Brain microvascular endothelial cell (primary cell): ENCODE results near the gene KLHDC4.

Source experiments
- DNase-seq: peaks from one replicate; pipeline ENCODE4 v3.0.0-alpha.2; 2020
- H3K27ac ChIP-seq: fragments of 250-450 bp; sonication (Bioruptor Pico); 2 replicates; pipeline ENCODE4 v1.5.1; 2020; ENCODE audit warnings: mild to moderate bottlenecking, moderate library complexity
- H3K27me3 ChIP-seq: fragments of 250-450 bp; sonication (Bioruptor Pico); replicated peaks from 2 replicates; pipeline ENCODE4 v1.5.1; 2020; ENCODE audit warnings: mild to moderate bottlenecking
- H3K36me3 ChIP-seq: fragments of 250-450 bp; sonication (Bioruptor Pico); replicated peaks from 2 replicates; pipeline ENCODE4 v1.5.1; 2020; ENCODE audit warnings: mild to moderate bottlenecking
- H3K4me3 ChIP-seq: 2 replicates; pipeline ENCODE4 v1.5.1; 2011; ENCODE audit warnings: low read depth, mild to moderate bottlenecking, control low read depth, low read length, moderate library complexity
- in situ Hi-C: cut with HindIII; loops from 2 replicates; pipeline ENCODE4 v1.10.0; 2017; ENCODE audit warnings: low sequenced_read_pairs, low pct_ligation_motif_present
- TF ChIP-seq, protein P1 (sequence below): IDR thresholded peaks from 2 replicates; pipeline ENCODE4 v1.5.1; 2011; ENCODE audit warnings: low read depth, mild to moderate bottlenecking, moderate library complexity, low read length, control low read depth, inconsistent platforms; ENCODE audit errors: missing control alignments

KLHDC4 gene

DNA sequence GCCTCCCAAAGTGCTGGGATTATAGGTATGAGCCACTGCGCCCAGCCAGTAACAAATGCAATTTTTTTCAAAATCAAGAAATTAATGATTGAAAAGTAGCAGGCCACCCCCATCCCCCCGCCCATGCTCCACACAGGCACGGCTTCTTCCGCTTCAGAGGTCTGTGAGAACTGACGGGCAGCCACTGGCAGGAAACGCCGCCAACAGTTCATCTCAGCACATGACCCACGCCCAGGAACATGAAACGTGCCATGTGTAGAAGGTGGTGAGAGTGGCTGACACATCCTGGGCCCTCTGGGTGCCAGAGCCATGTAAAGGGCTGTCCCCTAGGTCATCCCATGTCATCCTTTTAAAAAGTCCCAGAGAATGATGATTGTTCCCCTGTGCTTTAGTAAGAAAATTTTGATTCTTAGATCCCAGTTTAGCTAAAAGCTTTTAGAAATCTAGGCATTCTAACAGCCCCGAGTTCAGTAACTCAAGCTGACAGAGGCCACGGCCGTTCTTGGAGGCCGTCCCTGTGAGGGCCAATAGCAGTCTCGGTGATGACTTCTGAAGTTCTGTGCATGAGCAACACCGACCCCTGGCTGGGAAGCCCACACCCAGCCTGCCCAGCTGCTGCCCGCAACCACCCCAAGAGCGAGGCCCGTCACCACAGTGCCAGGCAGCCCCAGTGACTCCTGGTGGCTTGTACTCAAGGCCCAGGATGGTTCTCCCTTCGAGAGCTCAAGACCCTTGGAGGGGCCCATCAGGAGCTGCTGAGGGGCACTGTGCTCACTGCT is 52.1 kb downstream of the KLHDC4 start:
- DNase-seq, result no peak
- Histone ChIP-seq H3K4me3 (no peak overlapping the region), H3K27me3 (no peaks in the 10 kb centered on the region), H3K27ac (no peak overlapping the region), H3K36me3 (peaks cover 5% of the 10 kb centered on the region)
- in situ Hi-C loops, result no loop called here
- TF ChIP-seq, protein P1, sequence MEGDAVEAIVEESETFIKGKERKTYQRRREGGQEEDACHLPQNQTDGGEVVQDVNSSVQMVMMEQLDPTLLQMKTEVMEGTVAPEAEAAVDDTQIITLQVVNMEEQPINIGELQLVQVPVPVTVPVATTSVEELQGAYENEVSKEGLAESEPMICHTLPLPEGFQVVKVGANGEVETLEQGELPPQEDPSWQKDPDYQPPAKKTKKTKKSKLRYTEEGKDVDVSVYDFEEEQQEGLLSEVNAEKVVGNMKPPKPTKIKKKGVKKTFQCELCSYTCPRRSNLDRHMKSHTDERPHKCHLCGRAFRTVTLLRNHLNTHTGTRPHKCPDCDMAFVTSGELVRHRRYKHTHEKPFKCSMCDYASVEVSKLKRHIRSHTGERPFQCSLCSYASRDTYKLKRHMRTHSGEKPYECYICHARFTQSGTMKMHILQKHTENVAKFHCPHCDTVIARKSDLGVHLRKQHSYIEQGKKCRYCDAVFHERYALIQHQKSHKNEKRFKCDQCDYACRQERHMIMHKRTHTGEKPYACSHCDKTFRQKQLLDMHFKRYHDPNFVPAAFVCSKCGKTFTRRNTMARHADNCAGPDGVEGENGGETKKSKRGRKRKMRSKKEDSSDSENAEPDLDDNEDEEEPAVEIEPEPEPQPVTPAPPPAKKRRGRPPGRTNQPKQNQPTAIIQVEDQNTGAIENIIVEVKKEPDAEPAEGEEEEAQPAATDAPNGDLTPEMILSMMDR, result no peak

DNA sequence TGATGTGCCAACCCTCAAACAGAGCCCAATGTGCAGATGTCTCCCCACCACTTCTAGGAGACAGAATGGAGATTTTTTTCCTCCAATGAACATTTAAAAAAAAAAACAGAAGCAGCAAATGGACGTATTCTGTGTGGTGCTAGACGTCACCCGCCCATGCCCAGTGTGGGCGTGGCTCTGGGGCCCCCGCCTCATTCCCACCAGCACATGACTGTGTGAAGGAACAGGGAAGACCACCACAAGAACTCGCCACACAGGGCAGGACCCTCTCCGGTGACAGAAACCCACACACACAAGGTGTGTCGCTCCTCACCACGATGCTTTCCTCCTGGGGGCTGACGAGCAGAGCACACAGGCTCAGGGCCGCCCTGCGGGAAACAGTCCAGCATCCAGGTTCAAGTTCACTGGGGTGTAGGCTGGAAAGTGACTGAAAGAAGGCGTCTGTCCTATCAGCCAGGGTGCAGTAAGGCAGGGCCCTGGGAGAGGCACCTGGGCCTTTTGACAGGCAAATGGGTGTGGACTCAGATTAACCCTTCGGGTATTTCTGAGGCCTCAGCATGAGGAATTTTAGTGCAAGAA is 53.5 kb downstream of the KLHDC4 start:
- DNase-seq, result no peak
- no peak overlapping the region for H3K27ac ChIP-seq
- no peaks in the 10 kb centered on the region for H3K27me3 ChIP-seq
- H3K36me3 ChIP-seq, result peaks cover 10% of the 10 kb centered on the region
- TF ChIP-seq, protein P1, result no peak
- H3K4me3 ChIP-seq, result no peak overlapping the region
- in situ Hi-C loops, result no loop called here

DNA sequence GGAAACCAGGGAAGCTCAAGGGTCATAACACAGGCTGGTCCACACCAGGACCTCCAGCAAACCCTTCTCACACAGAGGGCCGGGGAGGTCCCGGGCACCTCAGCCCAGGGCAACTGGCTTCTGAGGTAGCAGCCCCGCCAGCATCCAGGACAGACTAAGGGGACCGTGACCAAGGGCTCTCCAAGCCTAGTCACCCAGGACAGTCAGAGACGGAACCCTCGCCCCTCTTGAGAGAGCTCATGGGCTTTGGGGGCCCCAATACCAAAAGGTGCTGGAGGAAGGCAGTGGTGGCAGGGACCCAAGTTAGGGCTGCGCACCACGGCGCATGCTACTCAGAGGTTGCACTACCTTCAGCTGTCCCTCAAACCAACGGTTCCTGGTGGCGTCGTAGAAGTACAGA is 54.9 kb downstream of the KLHDC4 start:
- H3K27me3 ChIP-seq, result no peaks in the 10 kb centered on the region
- no peak overlapping the region for H3K4me3 ChIP-seq
- no peak for DNase-seq
- TF ChIP-seq, protein P1, result no peak
- peaks cover 10% of the 10 kb centered on the region for H3K36me3 ChIP-seq
- H3K27ac ChIP-seq, result no peak overlapping the region
- in situ Hi-C loops, result no loop called here

DNA sequence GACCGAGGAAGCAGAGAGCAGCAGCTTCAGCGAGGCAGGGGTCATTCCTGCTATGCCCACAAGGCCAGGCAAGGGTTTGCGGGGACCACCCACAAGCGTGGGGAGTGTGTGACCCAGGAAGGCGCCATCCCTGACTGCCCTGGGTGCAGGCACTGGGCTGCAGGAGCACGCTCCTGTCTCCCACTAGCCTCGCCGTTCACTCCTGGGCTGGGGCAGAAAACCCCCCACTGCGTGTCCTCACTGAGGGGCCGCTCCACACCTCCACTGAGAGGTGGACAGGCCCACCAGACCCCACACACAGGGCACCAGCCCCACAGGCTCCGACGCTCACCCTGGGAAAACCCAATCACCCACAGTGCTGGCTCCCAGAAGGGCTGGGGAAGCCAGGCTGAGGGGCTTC is 56.1 kb downstream of the KLHDC4 start:
- no peak for DNase-seq
- TF ChIP-seq, protein P1, result no peak
- H3K27ac ChIP-seq, result no peak overlapping the region
- H3K4me3 ChIP-seq, result no peak overlapping the region
- in situ Hi-C loops, result no loop called here
- no peaks in the 10 kb centered on the region for H3K27me3 ChIP-seq
- H3K36me3 ChIP-seq, result peaks cover 10% of the 10 kb centered on the region

DNA sequence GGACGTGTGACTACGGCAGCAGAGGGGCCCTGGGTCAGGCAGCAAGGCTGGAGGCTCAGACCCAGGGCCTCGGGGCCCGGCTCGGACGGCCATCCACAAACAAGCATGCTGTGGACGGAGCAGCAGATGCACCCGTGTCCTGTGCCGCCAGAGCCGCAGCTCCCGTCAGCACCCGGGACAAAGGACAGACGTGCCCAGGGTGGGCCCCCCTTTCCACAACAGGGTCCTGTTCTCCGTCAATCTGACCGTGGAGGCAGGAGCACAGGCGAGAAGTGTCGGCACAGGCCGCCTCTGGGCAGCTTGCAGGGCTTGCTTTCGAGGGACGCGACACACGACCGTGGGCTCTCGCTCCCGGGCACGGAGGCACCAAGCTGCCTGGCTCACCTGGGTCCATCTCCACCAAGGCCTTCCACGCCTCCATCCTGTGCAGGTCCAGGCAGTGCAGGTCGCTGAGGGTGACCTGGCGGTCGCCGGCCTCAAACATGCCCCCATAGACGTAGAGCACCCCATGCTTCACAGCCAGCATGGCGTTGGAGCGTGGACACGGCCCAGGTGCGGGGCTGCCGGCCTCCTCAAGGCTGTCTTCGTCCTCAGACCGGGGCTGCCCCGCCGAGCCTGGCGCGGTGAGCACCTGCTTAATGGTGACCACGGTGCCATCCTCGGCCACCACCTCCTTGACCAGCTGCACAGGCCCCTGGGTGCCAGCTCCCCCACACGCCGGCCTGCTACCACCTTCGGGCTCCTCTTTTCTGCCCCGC is 56.7 kb downstream of the KLHDC4 start:
- in situ Hi-C loops, result no loop called here

More for the DNA sequence above, 56.7 kb downstream of the KLHDC4 start:
- Histone ChIP-seq H3K4me3 (no peak overlapping the region), H3K36me3 (peaks cover 10% of the 10 kb centered on the region), H3K27me3 (no peaks in the 10 kb centered on the region), H3K27ac (no peak overlapping the region)
- TF ChIP-seq, protein P1, result no peak
- no peak for DNase-seq
